Esophagus (tissue), 2 donors: Measurements from ENCODE around the gene RNU7-1. TPM values are rescaled to one million over a fixed set of nuclear protein-coding genes. Genes with fewer than 3 reads are reported as not detected.

Experiments
- H3K27ac ChIP-seq, 2 donors: one replicate each; pipeline ENCODE4 v1.5.1; 2013; ENCODE audit warnings: low read depth in 2 of 2, mild to moderate bottlenecking in 2 of 2, inconsistent platforms in 1 of 2, low read length in 1 of 2, moderate library complexity in 1 of 2
- H3K27me3 ChIP-seq, 2 donors: one replicate each; pipeline ENCODE4 v1.6.1; 2013; ENCODE audit warnings: low read length in 2 of 2, control low read depth in 1 of 2, mild to moderate bottlenecking in 1 of 2; ENCODE audit not compliant: insufficient read depth in 2 of 2, control insufficient read depth in 1 of 2
- H3K36me3 ChIP-seq, 2 donors: one replicate each; pipeline ENCODE4 v1.6.1; 2013; ENCODE audit warnings: low read length in 1 of 2; ENCODE audit not compliant: control insufficient read depth in 2 of 2, insufficient read depth in 2 of 2
- H3K4me1 ChIP-seq, 2 donors: one replicate each; pipeline ENCODE4 v1.6.1; 2013; ENCODE audit warnings: low read length in 1 of 2; ENCODE audit not compliant: control insufficient read depth in 2 of 2, insufficient read depth in 2 of 2
- H3K4me3 ChIP-seq, 2 donors: one replicate each; pipeline ENCODE4 v1.5.1; 2013; ENCODE audit warnings: low read length in 2 of 2, mild to moderate bottlenecking in 2 of 2, low read depth in 1 of 2, moderate library complexity in 1 of 2
- H3K9me3 ChIP-seq, 2 donors: one replicate each; pipeline ENCODE4 v1.6.1; 2013; ENCODE audit warnings: mild to moderate bottlenecking in 2 of 2, low read depth in 1 of 2, low read length in 1 of 2, moderate library complexity in 1 of 2; ENCODE audit not compliant: control insufficient read depth in 2 of 2, insufficient read depth in 1 of 2
- WGBS, 2 donors: extraction: QIAGEN DNeasy Blood & Tissue Kit; methylation state at CpG; one replicate each; pipeline ENCODE4 v1.1.7; 2013; 5-methylcytosine and 5-hydroxymethylcytosine counted together
- polyA plus RNA-seq, 2 donors: library from polyadenylated mRNA; stranded (reverse); fragments of 200-250 nt; gene quantifications; one replicate each; pipeline ENCODE4 v1.2.3, GENCODE V29; 2013
- donor health status: healthy with polysubstance abuse.
- donor health status: Bipolar disorder and iron deficiency.

Gene RNU7-1
- polyA plus RNA-seq, 2 donors = not detected

- Histone ChIP-seq H3K27ac (no peak overlapping the region), H3K27me3 (no peaks in the 10 kb centered on the region), H3K4me3 (no peak overlapping the region), H3K36me3 (peaks cover 18 to 24% of the 10 kb centered on the region in 2 donors), H3K4me1 (peaks cover 0 to 16% of the 10 kb centered on the region in 2 donors), H3K9me3 (no peaks in the 10 kb centered on the region)
- WGBS, 2 donors = 75 to 91% methylated on average over 10 of the region's 10 CpGs
Observed at GRCh38 chr12:6981152-6982052, 37.8 kb downstream of the RNU7-1 start.

- H3K9me3 ChIP-seq = no peaks in the 10 kb centered on the region
- WGBS, 2 donors = 91 to 92% methylated on average over 7 of the region's 7 CpGs
- no peak overlapping the region for H3K27ac ChIP-seq
- H3K27me3 ChIP-seq = no peaks in the 10 kb centered on the region
- peaks cover 0 to 14% of the 10 kb centered on the region in 2 donors for H3K4me1 ChIP-seq
- H3K36me3 ChIP-seq = peaks cover 10 to 16% of the 10 kb centered on the region in 2 donors
- no peak overlapping the region for H3K4me3 ChIP-seq
Observed at GRCh38 chr12:6982532-6982931, 38.9 kb downstream of the RNU7-1 start.

- 44 to 52% methylated on average over 11 of the region's 11 CpGs for WGBS, 2 donors
- Histone ChIP-seq H3K27ac (peak overlapping the region; percentile 87 to 91), H3K4me3 (no peak overlapping the region)
Observed at GRCh38 chr12:6987956-6988553, 44.4 kb downstream of the RNU7-1 start.

More at GRCh38 chr12:6987956-6988553, 44.4 kb downstream of the RNU7-1 start:
- Histone ChIP-seq H3K27me3 (no peaks in the 10 kb centered on the region), H3K4me1 (peaks cover 0 to 6% of the 10 kb centered on the region in 2 donors), H3K9me3 (no peaks in the 10 kb centered on the region), H3K36me3 (peaks cover 0 to 5% of the 10 kb centered on the region in 2 donors)

Other genes starting within 250 kb of the RNU7-1 start
- gene PIANP, start 243.0 kb upstream of the RNU7-1 start, polyA plus RNA-seq = under 1 TPM; 0.10 to 0.28 TPM
- gene COPS7A, start 219.8 kb upstream of the RNU7-1 start, polyA plus RNA-seq = 10 to 100 TPM; 34.7 to 55.4 TPM
- gene MLF2, start 190.7 kb upstream of the RNU7-1 start, polyA plus RNA-seq = 100 to 1,000 TPM; 117 to 158 TPM
- gene PTMS, start 177.5 kb upstream of the RNU7-1 start, polyA plus RNA-seq = 100 to 1,000 TPM; 249 to 449 TPM
- 1 to 10 TPM in 1 of 2 donors, under 1 TPM in 1; 0.88 to 1.1 TPM for gene LAG3, start 171.3 kb upstream of the RNU7-1 start, polyA plus RNA-seq
- 1 to 10 TPM; 1.4 to 2.3 TPM for gene CD4, start 154.3 kb upstream of the RNU7-1 start, polyA plus RNA-seq
- gene GPR162, start 122.0 kb upstream of the RNU7-1 start, polyA plus RNA-seq = 1 to 10 TPM; 2.1 to 2.5 TPM
- gene P3H3, start 115.4 kb upstream of the RNU7-1 start, polyA plus RNA-seq = 1 to 10 TPM; 3.4 to 3.9 TPM
- gene GNB3, start 102.9 kb upstream of the RNU7-1 start, polyA plus RNA-seq = 1 to 10 TPM; 1.1 to 1.3 TPM
- 10 to 100 TPM; 14.6 to 19.3 TPM for gene CDCA3, start 92.5 kb upstream of the RNU7-1 start, polyA plus RNA-seq
- 10 to 100 TPM; 21.4 to 40.7 TPM for gene USP5, start 91.7 kb upstream of the RNU7-1 start, polyA plus RNA-seq
- gene TPI1, start 76.3 kb upstream of the RNU7-1 start, polyA plus RNA-seq = 100 to 1,000 TPM; 404 to 939 TPM
- 1 to 10 TPM; 5.7 to 7.0 TPM for gene SPSB2, start 70.5 kb upstream of the RNU7-1 start, polyA plus RNA-seq
- gene LRRC23, start 39.0 kb upstream of the RNU7-1 start, polyA plus RNA-seq = 1 to 10 TPM; 3.3 to 3.6 TPM
- 1 to 10 TPM; 6.7 to 9.0 TPM for gene ENO2, start 29.2 kb upstream of the RNU7-1 start, polyA plus RNA-seq
- gene ATN1, start 15.9 kb upstream of the RNU7-1 start, polyA plus RNA-seq = 10 to 100 TPM; 34.9 to 63.5 TPM
- gene C12orf57, start 206 bp downstream of the RNU7-1 start, polyA plus RNA-seq = 100 to 1,000 TPM; 108 to 253 TPM
- 10 to 100 TPM; 19.1 to 38.3 TPM for gene PTPN6, start 7.5 kb downstream of the RNU7-1 start, polyA plus RNA-seq
- gene PHB2, start 26.8 kb downstream of the RNU7-1 start, polyA plus RNA-seq = 100 to 1,000 TPM in 1 of 2 donors, 10 to 100 TPM in 1; 68.5 to 161 TPM
- 10 to 100 TPM; 13.5 to 29.5 TPM for gene EMG1, start 27.1 kb downstream of the RNU7-1 start, polyA plus RNA-seq
- 10 to 100 TPM; 15.7 to 27.0 TPM for gene LPCAT3, start 74.7 kb downstream of the RNU7-1 start, polyA plus RNA-seq
- 10 to 100 TPM; 26.6 to 80.5 TPM for gene C1S, start 116.9 kb downstream of the RNU7-1 start, polyA plus RNA-seq
- gene C1R, start 148.6 kb downstream of the RNU7-1 start, polyA plus RNA-seq = 10 to 100 TPM; 30.8 to 99.4 TPM
- 10 to 100 TPM; 14.7 to 18.0 TPM for gene C1RL, start 165.4 kb downstream of the RNU7-1 start, polyA plus RNA-seq
- gene RBP5, start 185.1 kb downstream of the RNU7-1 start, polyA plus RNA-seq = 1 to 10 TPM in 1 of 2 donors, under 1 TPM in 1; 0.65 to 2.2 TPM
- gene CLSTN3, start 186.6 kb downstream of the RNU7-1 start, polyA plus RNA-seq = 10 to 100 TPM in 1 of 2 donors, 1 to 10 TPM in 1; 5.3 to 12.0 TPM
- 10 to 100 TPM in 1 of 2 donors, 1 to 10 TPM in 1; 8.1 to 14.5 TPM for gene PEX5, start 245.9 kb downstream of the RNU7-1 start, polyA plus RNA-seq